Measurements from ENCODE around the gene CSTPP1. TPM values are rescaled to one million over a fixed set of nuclear protein-coding genes. Genes with fewer than 3 reads are reported as not detected.

Gene CSTPP1
- total RNA-seq, 1 experiment from 2014 or later = 88.3 TPM

DNA sequence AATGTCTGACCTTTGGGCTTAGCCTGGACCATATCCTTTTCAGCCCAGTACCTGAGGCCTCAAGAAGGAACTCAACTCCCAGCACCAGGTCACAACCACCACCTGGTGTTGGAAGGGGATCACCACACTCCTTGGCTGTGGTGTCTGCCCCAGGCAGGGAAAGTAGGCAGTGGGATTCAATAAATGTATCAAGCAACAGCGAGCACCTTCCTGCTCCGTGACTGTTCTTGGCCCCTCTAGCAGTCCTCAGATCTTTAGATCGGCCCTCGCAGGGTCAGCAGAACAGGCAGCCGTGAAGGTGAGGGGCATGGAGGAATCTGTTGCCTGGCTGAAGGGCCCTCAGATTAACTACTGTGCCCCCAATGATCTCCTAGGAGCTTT lies 224.2 kb downstream of the CSTPP1 start:
- H3K36me3 ChIP-seq (ENCODE audit: low read depth) = peaks cover 3% of the 10 kb centered on the region
- no peak for TF ChIP-seq EZH2 (IDR thresholded peaks at IDR 0.05; ENCODE audit: low read depth)
- TF ChIP-seq, protein P1, sequence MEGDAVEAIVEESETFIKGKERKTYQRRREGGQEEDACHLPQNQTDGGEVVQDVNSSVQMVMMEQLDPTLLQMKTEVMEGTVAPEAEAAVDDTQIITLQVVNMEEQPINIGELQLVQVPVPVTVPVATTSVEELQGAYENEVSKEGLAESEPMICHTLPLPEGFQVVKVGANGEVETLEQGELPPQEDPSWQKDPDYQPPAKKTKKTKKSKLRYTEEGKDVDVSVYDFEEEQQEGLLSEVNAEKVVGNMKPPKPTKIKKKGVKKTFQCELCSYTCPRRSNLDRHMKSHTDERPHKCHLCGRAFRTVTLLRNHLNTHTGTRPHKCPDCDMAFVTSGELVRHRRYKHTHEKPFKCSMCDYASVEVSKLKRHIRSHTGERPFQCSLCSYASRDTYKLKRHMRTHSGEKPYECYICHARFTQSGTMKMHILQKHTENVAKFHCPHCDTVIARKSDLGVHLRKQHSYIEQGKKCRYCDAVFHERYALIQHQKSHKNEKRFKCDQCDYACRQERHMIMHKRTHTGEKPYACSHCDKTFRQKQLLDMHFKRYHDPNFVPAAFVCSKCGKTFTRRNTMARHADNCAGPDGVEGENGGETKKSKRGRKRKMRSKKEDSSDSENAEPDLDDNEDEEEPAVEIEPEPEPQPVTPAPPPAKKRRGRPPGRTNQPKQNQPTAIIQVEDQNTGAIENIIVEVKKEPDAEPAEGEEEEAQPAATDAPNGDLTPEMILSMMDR (conservative IDR thresholded peaks at IDR 0.05) = no peak
- peak in 1 of 2 experiments; percentile 22 for DNase-seq

DNA sequence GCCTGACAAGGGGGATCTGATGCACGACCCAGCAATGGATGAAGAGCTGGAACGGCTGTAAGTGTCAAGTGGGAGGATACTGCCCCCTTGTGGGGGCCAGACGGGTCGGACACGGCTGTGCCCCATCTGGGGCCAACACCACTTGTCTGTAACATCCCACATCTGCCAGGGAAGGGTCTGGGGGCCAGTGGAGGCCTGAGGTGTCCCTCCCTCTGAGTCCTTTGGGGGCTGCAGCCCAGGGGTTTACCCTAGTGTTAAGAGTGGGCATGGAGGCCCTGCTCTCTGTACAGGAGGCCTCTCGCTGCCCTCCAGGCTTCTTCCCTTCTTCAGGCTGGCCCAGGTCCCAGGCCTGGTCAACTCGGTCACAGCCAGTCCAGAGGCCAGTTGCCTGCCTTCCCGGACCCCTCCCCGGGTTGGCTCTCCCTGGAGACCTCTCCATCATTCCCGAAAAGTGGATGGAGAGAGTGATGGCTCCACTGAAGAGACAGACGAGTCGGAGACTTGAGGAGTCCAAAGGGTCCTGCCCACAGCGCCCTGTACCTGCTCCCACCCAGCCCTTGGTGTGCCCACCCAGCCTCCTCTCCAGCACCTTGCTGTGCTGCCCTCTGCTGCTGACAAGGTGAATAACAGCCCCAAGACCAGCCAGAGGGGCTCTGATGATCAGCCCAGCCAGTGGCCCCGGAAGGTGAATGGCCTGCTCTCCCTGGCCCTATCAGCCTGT lies 224.7 kb downstream of the CSTPP1 start:
- TF ChIP-seq EZH2 (IDR thresholded peaks at IDR 0.05; ENCODE audit: low read depth) = no peak
- TF ChIP-seq, protein P1 (conservative IDR thresholded peaks at IDR 0.05) = peak; percentile 75
- Histone ChIP-seq H3K4me2 (no peak overlapping the region), H3K27ac (no peak overlapping the region), H3F3A (ENCODE audit: insufficient read depth, low read depth) (peaks cover 24% of the 10 kb centered on the region; the same call in 1 of the 2 replicates), H3K27me3 (ENCODE audit: insufficient read depth, low read depth) (no peaks in the 10 kb centered on the region), H3K4me1 (replicated peaks; ENCODE audit: insufficient read depth) (no peaks in the 10 kb centered on the region), H4K20me1 (ENCODE audit: insufficient read depth) (peaks cover 8% of the 10 kb centered on the region), H3K9me2 (ENCODE audit: insufficient read depth) (no peaks in the 10 kb centered on the region), H3K9me3 (ENCODE audit: insufficient read depth, low read depth) (no peaks in the 10 kb centered on the region), H2AFZ (no peak overlapping the region), H3K79me2 (ENCODE audit: low read depth) (no peaks in the 10 kb centered on the region), H3K36me3 (ENCODE audit: low read depth) (peaks cover 9% of the 10 kb centered on the region), H3K4me3 (no peak overlapping the region)
- intact Hi-C loops (cut with micrococcal nuclease; ENCODE audit: unreplicated experiment) = loop anchor here (1.0 kb wide), 2 partner anchors 194 to 272 kb away; no protein-coding TSS in a partner anchor
- BruUV-seq (replicated peaks) = TSS peak; percentile 19
- CTCF ChIA-PET = interaction anchor here (0.6 to 1.3 kb wide), 4 partner anchors 67 to 410 kb away, joined by 3 to 15 read pairs (median 4); no protein-coding TSS in a partner anchor
- POLR2A ChIA-PET (ENCODE audit: unreplicated experiment) = interaction anchor here (0.6 kb wide), 2 partner anchors 18 to 98 kb away, joined by 3 to 6 read pairs; no protein-coding TSS in a partner anchor
- peak; percentile 51 to 64 for DNase-seq

More for the DNA sequence above, 224.2 kb downstream of the CSTPP1 start:
- BruUV-seq (replicated peaks) = no TSS peak
- Histone ChIP-seq H3K79me2 (ENCODE audit: low read depth) (no peaks in the 10 kb centered on the region), H3F3A (ENCODE audit: insufficient read depth, low read depth) (peaks cover 24% of the 10 kb centered on the region; the same call in 1 of the 2 replicates), H3K27me3 (ENCODE audit: insufficient read depth, low read depth) (no peaks in the 10 kb centered on the region), H3K4me3 (no peak overlapping the region), H2AFZ (no peak overlapping the region), H4K20me1 (ENCODE audit: insufficient read depth) (peaks cover 8% of the 10 kb centered on the region), H3K9me2 (ENCODE audit: insufficient read depth) (no peaks in the 10 kb centered on the region), H3K4me2 (no peak overlapping the region), H3K9me3 (ENCODE audit: insufficient read depth, low read depth) (no peaks in the 10 kb centered on the region), H3K27ac (no peak overlapping the region), H3K4me1 (replicated peaks; ENCODE audit: insufficient read depth) (no peaks in the 10 kb centered on the region)
- intact Hi-C loops (cut with micrococcal nuclease; ENCODE audit: unreplicated experiment) = loop anchor here (1.0 kb wide), 2 partner anchors 195 to 271 kb away; no protein-coding TSS in a partner anchor
- POLR2A ChIA-PET (ENCODE audit: unreplicated experiment) = interaction anchor here (0.6 kb wide), 2 partner anchors 17 to 99 kb away, joined by 3 to 6 read pairs; no protein-coding TSS in a partner anchor
- CTCF ChIA-PET = interaction anchor here (0.6 to 1.3 kb wide), 4 partner anchors 68 to 410 kb away, joined by 3 to 15 read pairs (median 4); no protein-coding TSS in a partner anchor

DNA sequence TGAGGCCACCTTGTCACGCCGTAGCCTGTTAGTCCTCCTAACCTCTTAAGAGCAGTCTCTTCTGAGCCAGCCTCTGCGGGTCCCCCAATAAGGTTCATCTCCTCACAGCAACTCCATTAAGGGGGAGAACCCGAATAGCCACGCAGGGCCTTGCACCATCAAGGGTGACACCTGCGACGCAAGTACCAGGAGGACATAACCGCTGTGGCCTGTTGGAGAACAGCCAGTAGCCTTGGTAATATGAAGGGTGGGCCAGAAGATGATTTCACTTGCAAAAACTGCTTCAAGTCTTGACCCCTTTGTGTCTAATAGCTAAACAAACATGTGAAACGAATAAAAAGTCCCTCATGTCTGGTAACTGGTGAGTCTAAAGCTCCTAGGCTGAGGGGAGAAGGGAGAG lies 225.3 kb downstream of the CSTPP1 start:
- no TSS peak for BruUV-seq (replicated peaks)
- intact Hi-C loops (cut with micrococcal nuclease; ENCODE audit: unreplicated experiment) = loop anchor here (1.0 kb wide), 2 partner anchors 193 to 273 kb away; no protein-coding TSS in a partner anchor

More for the DNA sequence above, 225.3 kb downstream of the CSTPP1 start:
- ChIA-PET POLR2A (ENCODE audit: unreplicated experiment) (interaction anchor here (0.6 kb wide), 1 partner anchor 308 kb away, joined by 3 read pairs; no protein-coding TSS in a partner anchor), CTCF (interaction anchor here (1.3 kb wide), 1 partner anchor 335 kb away, joined by 4 read pairs; no protein-coding TSS in a partner anchor)
- Histone ChIP-seq H3K79me2 (ENCODE audit: low read depth) (no peaks in the 10 kb centered on the region), H3K4me3 (no peak overlapping the region), H3K36me3 (ENCODE audit: low read depth) (peaks cover 11% of the 10 kb centered on the region), H3F3A (ENCODE audit: insufficient read depth, low read depth) (peaks cover 24% of the 10 kb centered on the region; the same call in 1 of the 2 replicates), H3K27me3 (ENCODE audit: insufficient read depth, low read depth) (no peaks in the 10 kb centered on the region), H3K27ac (no peak overlapping the region), H3K4me1 (replicated peaks; ENCODE audit: insufficient read depth) (no peaks in the 10 kb centered on the region), H3K4me2 (no peak overlapping the region), H4K20me1 (ENCODE audit: insufficient read depth) (peaks cover 12% of the 10 kb centered on the region), H3K9me3 (ENCODE audit: insufficient read depth, low read depth) (no peaks in the 10 kb centered on the region), H2AFZ (no peak overlapping the region), H3K9me2 (ENCODE audit: insufficient read depth) (no peaks in the 10 kb centered on the region)
- DNase-seq = peak in 1 of 2 experiments; percentile 16
- TF ChIP-seq, protein P1 (conservative IDR thresholded peaks at IDR 0.05) = no peak
- no peak for TF ChIP-seq EZH2 (IDR thresholded peaks at IDR 0.05; ENCODE audit: low read depth)
